HuH-7.5 (cell line): ENCODE data around the gene TMEM74B.
A peak's percentile ranks its signal among the peaks of the same experiment; 100 is the strongest.

Source experiments
- DNase-seq: peaks from one replicate; pipeline ENCODE4 v3.0.0; 2011; ENCODE audit warnings: low spot score

The TMEM74B gene

DNA sequence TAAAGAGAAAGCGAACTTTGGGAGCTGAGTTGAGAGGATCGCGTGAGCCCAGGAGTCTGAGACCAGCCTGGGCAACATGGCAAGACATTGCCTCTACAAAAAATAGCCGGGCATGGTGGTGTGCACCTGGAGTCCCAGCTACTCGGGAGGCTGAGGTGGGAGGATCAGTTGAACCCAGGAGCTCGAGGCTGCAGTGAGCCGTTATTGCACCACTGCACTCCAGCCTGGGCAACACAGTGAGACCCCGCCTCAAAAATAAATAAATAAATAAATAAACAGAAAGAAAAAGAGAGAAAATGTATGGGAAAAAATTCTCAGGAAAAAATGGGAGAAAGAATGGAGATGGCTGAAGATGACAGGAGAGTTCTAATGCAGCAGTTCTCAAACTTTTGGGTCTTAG is 21.0 kb upstream of the TMEM74B start:
- no peak for DNase-seq

DNA sequence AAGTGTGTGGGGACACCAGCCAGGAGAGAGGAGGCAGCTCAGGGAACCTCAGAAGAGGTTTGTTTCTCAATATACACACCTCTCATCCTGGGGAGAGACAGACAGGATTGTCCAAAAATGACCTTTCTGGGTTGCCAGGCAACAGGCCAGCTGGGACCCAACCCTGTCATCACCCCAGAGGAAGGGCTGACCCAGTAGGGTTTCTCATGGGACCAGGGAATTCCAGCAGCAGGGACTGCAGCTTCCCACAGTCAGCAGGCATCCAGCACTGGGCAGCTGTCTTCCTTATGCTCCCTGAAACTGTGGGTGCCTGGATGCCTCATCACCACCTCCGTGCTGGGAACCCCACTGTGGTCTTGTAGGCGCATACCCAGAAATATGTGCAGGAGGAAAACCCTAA is 19.8 kb upstream of the TMEM74B start:
- DNase-seq: no peak

DNA sequence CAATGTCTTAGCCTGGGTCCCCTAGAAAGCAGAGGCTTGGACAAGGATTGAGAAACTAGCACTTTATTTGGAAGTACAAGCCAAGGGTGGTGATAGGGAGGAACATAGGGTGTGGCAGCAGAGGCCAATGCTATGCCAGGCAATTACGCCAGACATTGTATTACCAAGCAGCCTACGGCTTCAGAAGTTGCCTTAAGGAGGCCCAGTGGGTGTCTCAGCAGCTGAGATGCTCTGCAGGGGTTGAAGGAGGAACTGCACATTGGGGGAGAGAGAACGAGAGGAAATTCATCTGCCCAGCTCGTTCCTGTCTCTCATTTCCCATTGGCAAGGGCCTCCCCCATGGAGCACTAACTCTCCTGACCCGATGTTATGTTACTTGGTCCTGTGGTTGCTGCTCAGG is 19.3 kb upstream of the TMEM74B start:
- DNase-seq: no peak

DNA sequence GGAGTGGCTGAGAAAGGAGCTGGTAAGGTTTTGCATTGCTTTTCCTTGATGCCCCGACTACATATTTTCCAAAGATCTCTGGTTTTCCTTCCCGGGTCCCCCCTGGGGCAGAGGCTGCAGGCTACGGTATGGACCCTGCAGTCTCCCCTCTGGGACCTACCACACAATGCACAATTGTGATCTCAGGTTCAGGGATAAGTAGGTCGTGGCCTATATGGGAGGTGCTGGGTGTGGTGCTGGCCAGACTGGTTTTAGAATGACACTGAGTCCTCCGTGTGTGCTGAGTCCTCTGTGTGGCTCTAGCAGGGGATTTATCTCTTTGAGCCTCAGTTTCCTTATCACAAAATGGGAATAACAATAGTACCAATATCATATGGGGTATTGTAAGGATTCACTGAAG is 18.8 kb upstream of the TMEM74B start:
- no peak for DNase-seq

DNA sequence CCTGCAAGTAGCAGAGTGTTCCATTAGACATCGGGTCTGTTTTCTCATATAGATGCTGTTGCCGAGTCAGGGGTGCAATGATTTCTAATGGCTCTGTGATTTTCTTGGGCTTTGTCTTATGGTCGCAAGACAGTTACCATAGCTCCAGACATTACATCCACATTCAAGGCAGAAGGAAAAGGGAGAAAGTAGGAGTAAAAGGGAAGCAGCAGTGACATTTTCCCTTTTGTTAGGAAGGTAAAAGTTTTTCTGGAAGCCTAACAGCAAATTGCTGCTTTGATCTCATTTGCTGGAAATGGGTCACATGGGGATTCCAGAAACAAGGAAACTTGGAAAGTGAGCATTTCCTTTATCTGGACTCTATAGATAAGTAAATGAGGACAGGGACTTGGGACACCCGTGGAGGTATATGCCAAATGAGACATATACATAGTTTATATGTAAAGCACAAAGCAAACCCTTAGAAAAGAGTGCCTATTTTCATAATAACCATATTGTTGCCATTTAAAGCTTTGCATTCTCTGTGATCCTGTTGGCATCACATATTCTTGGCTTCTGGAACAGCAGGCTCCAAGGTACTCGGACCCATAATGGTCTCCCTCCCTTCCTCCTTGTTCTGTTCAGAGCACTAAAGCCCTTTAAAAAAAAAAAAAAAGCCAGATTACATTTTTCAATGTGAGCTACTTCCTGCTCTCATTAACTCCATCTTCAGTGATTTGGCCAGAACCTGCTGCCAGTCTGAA is 18.2 kb upstream of the TMEM74B start, which contains the start of gene C20orf202:
C20orf202 (plus strand) TSS at position 693 of the 743 bp plus-strand sequence. CDS start 132 bp downstream, outside the sequence.
- no peak for DNase-seq

DNA sequence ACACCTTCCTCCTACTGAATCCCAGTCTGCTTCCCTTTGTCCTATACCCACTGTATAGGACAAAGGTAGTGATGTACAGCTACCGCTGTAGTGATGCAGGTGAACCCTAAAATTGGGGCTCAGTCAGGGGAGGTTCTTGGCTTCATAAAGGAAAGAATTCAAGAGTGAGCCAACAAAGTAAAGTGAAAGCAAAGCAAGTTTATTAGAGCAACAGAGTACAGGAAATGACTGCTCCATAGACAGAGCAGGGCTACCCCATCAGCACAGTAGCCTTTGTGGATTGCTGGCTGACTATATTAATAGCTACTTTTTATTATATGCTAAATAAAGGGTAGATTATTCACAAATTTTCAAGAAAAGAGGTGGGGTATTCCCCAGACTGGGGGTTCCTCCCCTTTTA is 15.2 kb upstream of the TMEM74B start:
- DNase-seq: no peak

DNA sequence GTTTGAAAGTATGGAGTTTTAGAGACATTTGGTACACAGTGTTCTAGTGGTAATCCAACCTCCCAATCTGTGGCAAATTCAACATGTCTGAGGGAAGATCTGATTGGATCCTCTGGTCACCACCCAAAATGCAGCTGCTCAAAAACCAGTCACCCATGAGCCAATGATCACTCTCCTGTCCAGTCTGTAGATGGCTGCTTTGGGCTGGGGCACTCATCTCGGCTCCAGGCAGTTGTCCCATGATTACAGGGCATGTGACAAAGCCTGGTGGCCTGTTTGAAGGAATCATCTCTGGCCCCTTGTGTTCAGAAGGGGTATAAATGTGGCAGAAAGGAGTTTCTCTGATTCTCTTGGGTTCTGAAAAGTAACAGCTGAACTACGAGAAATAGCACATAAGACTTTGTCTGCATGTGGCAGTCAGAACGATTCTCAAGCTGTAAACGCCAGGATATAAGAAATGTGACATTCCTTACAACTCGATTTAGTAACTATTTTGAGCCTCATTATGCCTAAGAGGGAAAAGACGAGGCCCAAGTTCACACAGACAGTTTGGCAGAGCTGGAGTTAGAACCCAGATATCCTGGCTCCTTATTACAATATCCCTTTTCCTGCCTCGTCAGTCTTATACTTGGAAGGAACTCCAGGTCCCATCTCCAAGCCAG is 14.6 kb upstream of the TMEM74B start:
- DNase-seq: no peak

DNA sequence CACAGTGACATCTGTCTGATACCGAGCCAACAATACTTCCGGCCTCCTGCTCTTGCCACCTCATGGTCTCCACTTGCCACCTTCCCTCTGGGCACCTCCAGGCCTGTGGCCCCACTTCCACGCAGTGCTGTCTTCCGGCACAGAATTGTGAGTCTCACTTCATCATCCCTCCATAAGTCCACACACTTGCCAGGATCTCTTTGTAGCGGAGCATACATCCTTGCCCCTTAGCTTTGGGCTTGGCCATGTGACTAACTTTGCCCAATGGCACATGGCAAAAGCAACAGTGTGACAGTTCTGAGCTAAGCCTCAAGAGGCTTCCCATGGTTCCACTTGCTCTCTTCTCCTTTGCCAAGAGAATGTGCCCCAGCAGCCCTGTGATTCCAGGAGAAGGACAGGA is 14.0 kb upstream of the TMEM74B start:
- DNase-seq: no peak

DNA sequence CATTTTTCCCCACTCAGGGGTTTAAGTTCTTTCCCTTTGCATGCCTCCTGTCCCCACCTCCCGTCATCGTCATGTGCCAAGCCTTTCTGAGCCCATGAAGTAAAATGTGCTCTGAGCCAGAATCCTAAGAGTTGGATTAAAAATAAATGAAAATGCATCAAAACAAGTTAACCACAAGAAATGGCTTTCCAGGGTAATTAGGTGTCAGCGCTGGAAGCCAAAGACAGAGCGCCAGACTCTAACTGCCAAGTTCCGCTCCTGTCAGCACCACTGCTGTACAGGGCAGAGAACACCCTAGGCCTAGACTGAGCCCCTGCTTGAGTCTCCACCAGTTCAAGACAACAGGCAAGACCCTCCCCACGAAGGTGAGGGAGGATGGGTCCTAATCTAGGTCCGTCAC is 13.0 kb upstream of the TMEM74B start:
- DNase-seq: no peak

DNA sequence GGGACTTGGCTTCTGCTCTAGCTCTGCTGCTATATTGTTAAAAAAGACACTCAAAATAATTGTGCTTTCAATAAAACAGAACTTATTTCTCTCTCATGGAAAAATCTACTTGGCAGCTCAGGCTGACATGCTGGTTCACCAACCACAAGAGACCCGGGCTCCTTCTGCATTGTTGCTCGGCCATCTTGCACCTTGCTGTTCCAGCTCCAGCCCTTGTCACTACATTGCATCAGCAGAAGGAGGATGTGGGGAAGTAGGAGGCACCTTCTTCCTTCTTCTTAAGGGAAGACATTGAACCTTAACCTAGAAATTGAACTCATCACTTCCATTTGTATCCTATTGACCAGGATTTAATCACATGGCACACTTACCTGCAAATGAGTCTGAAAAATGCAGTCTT is 11.9 kb upstream of the TMEM74B start:
- no peak for DNase-seq

DNA sequence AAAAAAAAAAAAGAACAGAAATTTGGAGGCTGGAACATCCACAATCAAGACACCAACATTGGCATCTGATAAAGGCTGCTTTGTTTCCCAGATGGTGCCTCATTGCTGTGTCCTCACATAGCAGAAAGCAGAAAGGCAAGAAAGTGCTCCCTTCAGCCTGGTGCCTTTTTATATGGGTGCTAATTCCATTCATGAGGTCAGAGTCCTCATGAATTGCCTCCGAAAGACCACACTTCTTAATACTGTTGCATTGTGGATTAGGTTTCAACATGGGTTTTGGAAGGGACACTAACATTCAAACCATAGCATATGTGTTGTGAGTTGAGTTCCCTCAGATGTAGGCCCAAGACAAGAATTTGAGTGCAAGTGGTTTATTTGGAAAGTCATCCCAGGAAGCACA is 10.4 kb upstream of the TMEM74B start:
- no peak for DNase-seq

DNA sequence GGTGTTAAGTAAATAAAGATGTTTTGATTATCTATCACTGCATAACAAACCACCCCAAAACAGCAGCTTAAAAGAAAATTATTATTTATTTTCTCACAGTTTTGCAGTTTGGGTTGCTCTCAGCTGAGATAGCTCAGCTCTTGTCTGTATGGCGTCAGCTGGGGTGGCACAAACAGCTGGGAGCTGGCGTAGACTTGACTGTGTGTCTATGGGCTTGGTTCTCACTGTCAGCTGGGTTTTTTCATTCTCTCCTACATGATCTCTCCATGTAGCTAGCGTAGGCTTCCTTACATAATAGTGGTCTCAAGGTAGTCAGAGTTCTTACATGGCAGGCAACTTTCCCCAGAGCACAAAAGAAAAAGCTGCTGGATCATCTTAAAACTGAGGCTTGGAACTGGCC is 6.5 kb upstream of the TMEM74B start:
- DNase-seq: no peak

DNA sequence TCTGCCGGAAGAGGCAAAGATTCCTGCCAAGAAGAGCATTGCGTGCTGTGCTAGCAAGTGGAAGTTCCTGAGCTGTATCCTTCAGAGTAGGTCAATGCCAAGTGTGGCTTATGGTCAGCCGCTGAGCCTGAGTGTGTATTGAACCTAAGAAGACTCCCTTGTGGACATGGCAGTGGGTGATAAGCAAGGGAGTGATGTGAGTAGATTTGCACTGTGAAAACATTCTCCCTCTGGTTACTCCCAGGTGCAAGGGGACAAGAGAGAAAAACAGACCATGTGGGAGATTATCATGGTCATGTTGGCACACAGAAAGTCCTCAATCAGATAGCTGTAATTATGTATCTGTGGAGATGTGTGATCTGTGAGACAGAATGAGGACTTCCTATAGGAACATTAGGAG is 6.1 kb upstream of the TMEM74B start:
- DNase-seq: no peak

DNA sequence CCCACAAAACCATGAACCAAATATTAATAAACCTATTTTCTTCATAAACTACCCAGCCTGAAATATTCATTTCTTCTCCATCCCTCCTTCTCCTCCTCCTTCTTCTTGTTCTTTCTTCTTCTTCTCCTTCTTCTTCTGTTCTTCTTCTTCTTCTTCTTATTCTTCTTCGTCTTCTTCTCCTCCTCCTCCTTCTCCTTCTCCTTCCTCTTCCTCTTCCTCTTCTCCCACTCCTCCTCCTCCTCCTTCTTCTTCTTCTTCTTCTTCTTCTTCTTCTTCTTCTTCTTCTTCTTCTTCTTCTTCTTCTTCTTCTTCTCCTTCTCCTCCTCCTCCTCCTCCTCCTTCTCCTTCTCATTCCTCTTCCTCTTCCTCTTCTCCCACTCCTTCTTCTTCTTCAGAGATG is 5.0 kb upstream of the TMEM74B start:
- no peak for DNase-seq

DNA sequence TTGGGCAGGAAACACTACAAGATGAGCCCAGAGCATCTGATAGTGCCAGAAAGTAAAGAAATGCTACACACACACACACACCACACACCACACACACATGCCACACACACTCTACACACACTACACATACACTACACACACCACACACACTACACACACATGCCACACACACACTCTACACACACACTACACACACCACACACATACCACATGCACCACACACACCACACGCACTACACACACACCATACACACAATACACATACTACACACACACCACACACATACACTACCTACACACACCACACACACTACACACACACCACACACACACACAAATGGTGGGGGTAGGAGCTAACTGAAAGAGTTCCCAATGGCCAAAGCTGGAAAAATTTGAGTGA is 3.6 kb upstream of the TMEM74B start:
- no peak for DNase-seq

DNA sequence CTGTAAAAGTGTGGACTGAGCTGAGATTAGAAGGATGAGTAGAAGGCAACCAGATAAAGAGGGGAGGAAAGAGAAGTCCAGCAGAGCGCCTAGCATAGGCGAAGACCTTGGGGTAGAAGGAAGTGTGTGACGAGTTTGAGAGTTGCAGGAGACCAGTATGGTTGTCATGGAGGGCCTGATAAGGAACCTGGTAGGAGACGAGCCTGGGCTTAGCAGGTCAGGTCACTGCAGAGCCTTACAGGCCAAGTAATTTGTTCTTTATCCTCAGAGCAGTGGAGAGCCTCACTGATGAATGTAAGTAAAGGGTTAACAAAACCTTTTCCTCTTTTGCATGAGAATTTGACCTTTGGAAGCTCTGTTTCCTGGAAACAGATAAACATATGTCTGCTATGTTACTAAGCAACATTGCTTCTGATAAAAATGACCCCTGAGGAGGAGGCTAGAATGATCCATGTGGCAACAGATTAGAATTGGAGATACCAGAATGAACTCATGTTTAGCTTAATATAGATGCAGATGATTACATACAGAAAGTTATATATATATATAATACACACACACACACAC is 2.9 kb upstream of the TMEM74B start:
- peak; percentile 65 for DNase-seq

DNA sequence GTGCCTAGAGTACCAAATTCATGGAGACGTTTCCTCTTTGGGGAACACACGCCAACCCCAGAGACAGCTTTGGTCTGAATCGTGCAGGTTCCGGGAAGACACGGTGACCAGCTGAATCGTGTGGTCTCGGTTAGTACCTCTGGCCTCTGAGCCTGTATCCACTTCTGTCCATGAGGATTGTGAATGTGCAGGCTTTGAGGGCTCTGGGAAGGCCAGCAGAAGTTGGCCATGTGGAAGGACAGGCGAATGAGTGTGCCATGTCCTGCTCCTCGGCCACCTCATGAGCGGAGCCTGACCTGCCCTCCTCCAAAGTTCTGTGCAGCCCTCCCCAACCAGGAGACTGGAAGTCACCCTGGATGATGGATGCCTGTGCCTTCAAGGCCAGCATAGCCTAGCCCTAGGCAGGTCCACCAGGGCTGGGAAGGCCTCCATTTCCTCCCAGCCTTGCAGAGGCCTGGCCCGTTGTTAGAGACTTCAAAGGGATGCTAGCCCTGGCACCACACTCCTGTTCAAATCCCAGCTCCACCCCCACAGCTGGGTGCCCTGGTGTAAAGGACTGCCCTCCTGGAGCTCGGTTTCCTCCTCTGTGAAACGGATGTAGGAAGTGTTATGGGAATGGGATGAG is 1.7 kb upstream of the TMEM74B start:
- no peak for DNase-seq

DNA sequence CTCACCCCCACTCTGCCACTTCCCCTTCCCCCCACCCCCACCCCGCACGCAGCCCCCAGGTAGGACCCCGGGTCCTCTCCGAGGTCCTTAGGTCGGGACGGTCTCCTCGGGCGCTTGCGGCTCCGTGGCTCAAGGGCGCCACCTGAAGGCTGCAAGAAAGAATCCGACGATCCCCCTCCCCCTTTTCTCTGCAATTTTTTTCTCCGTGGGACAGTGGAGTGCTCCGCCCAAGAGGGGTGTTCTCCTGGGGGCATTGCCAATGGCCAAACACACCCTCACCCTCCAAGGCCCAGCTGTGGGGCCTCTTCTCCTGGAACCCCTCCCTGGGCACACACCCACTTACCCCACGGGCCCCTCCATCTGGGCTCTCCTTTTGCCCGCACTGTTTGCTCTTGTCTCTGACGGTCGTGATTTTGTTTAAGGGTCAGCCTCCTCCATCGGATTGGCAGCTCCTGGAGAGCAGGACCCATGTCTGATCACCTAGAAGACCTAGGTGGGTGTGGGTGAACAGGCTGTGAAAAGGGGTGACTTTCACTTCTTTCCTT is 1.1 kb upstream of the TMEM74B start:
- DNase-seq: peak; percentile 71

DNA sequence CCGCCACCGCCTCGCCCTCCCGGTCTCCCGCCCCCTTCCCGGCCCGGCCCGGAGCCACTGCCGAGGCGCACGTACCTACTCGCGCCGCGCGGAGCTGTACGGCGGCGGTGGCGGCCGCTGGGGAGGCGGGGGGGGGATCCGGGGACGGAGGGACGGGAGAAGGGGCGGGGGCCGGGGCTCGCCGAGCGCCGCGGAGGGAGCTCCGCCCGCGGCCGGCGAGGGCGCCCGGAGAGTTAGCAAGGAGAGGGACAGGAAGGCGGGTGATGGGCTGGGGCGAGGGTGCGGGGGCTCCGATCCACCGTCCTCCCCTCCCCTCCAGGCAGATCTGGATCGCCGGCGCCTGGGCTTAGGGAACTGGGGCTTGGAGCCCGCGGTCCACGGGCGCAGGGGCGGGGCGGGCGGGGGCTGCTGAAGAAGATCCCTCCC is 548 bp upstream of the TMEM74B start:
- DNase-seq: peak; percentile 42

DNA sequence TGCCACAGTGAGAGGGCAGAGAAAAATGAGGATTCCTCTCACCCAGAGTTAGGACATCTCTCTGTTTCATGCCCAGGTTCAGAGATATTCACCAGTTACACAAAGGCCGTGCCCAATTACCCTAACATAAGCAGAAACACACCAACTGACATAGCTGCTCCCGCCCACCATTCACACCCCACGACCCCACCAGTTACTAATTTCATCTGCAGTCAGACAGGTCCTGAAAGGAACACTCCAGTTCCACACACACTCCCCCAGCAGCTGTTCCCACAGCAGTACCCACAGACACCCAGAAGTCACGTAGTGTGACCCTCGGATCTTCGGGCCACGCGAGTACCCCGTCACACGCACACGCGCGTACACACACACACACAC is 532 bp downstream of the TMEM74B start:
- no peak for DNase-seq

DNA sequence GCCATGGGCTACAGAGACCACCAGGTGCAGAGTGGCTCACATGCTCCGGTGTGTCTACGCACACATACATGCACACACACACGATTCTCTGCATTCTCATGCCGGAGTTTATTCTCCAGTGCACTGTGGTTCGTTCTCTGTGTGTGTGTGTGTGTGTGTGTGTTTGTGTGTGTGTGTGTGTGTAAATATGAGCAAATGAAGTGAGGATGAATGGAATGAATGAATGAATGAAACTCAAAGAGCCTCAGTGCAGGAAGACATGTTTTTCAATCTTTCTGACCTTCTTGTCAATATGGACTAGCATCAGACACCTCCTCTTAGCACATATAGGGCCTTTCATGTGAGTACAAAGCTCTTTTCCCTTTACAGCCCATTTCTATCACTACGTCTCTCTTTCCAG is 1.6 kb downstream of the TMEM74B start:
- no peak for DNase-seq

DNA sequence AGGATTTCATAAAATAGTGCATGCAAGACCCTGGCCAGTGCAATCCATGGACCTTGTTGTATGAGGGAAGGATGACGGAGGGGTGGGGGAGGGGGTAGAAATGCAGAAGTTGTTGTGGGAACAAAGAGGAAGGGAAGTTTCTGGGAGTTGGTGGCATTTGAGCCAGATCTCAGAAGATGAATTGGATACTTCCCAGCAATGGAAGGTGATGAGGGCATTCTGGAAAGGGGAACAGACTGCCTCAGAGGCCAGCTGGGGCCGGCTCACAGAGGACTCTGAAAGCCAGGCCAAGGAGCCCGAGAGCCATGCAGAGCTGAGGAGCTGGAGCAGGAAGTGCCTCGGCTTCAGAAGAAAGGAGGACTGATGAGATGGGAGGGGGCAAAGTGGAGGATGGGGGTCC is 2.7 kb downstream of the TMEM74B start:
- DNase-seq: no peak

DNA sequence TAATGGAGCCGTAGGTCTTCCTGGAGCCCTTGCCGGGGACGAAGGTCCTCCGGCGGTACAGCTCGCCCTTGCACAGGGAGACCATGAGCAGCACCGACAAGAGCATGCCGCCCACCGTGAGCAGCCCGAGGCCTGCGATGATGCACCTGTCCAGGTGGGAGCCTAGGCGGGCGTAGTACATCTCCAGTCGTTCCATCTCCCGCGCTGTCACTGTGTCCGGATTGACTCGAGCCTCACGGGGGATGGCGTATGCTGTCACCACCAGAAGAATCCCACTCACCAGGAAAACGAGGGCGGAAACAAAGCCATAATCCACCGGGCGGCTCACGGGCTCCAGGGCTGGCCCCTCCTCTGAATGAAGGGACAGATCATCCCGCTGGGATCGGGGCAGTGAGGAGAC is 3.8 kb downstream of the TMEM74B start:
- no peak for DNase-seq
